Loucy (cell line): ENCODE measurements around the gene MAK.
"Not testable (repeated sequence)": the region's sequence is repeated elsewhere in the genome, so short reads cannot be mapped to it uniquely, and the experiment has no call there.

Experiments used
- H2AFZ ChIP-seq: fragments of 200-600 bp; sonication (generic); 2 replicates; pipeline ENCODE4 v1.6.0; 2016; ENCODE audit warnings: antibody characterized with exemption, mild to moderate bottlenecking, low read length, moderate library complexity
- H3F3A ChIP-seq: fragments of 200-600 bp; 2 replicates; pipeline ENCODE4 v1.6.0; 2016; ENCODE audit warnings: antibody characterized with exemption, low read depth, mild to moderate bottlenecking
- H3K27me3 ChIP-seq: fragments of 200-600 bp; sonication (generic); 2 replicates; pipeline ENCODE4 v1.6.1; 2014; ENCODE audit warnings: low read length, mild to moderate bottlenecking; ENCODE audit not compliant: insufficient read depth, poor library complexity, severe bottlenecking
- H3K36me3 ChIP-seq: fragments of 200-600 bp; sonication (generic); 2 replicates; pipeline ENCODE4 v1.6.1; 2016; ENCODE audit warnings: low read length; ENCODE audit not compliant: insufficient read depth
- H3K4me1 ChIP-seq: fragments of 200-600 bp; sonication (generic); 2 replicates; pipeline ENCODE4 v1.5.1; 2014; ENCODE audit warnings: low read length, mild to moderate bottlenecking; ENCODE audit not compliant: insufficient read depth, poor library complexity, severe bottlenecking
- H3K4me2 ChIP-seq: fragments of 200-600 bp; sonication (generic); 2 replicates; pipeline ENCODE4 v1.6.0; 2014; ENCODE audit warnings: antibody characterized with exemption, low read length, low read depth, mild to moderate bottlenecking; ENCODE audit not compliant: poor library complexity, severe bottlenecking
- H3K4me3 ChIP-seq: fragments of 200-600 bp; sonication (generic); 2 replicates; pipeline ENCODE4 v1.5.1; 2014; ENCODE audit warnings: low read length, mild to moderate bottlenecking, mixed read lengths; ENCODE audit not compliant: poor library complexity, severe bottlenecking
- H3K79me2 ChIP-seq: fragments of 200-600 bp; sonication (generic); 2 replicates; pipeline ENCODE4 v1.6.1; 2014; ENCODE audit warnings: low read length; ENCODE audit not compliant: insufficient read depth
- H3K9ac ChIP-seq: fragments of 200-600 bp; sonication (generic); 2 replicates; pipeline ENCODE4 v1.6.0; 2014; ENCODE audit warnings: mild to moderate bottlenecking, low read depth, low read length, moderate library complexity; ENCODE audit not compliant: poor library complexity, severe bottlenecking
- H3K9me2 ChIP-seq: fragments of 200-600 bp; sonication (generic); replicated peaks from 2 replicates; pipeline ENCODE4 v1.6.1; 2016; ENCODE audit warnings: low read depth, low read length, mixed read lengths
- H3K9me3 ChIP-seq: fragments of 200-600 bp; sonication (generic); 2 replicates; pipeline ENCODE4 v1.6.1; 2014; ENCODE audit warnings: mild to moderate bottlenecking, antibody characterized with exemption, low read length, low read depth; ENCODE audit not compliant: insufficient read depth
- H4K20me1 ChIP-seq: fragments of 200-600 bp; sonication (generic); 2 replicates; pipeline ENCODE4 v1.6.0; 2014; ENCODE audit warnings: antibody characterized with exemption, low read length, mild to moderate bottlenecking; ENCODE audit not compliant: insufficient read depth, poor library complexity, severe bottlenecking
- CTCF ChIP-seq: fragments of 200-600 bp; sonication (generic); conservative IDR thresholded peaks from 2 replicates; pipeline ENCODE4 v1.5.1; 2014; ENCODE audit warnings: mild to moderate bottlenecking, antibody characterized with exemption, low read length
- EZH2phosphoT487 ChIP-seq: fragments of 200-600 bp; IDR thresholded peaks from 2 replicates; pipeline ENCODE4 v1.6.1; 2018; ENCODE audit warnings: antibody characterized with exemption, mild to moderate bottlenecking, moderate library complexity, borderline replicate concordance

Gene MAK

DNA sequence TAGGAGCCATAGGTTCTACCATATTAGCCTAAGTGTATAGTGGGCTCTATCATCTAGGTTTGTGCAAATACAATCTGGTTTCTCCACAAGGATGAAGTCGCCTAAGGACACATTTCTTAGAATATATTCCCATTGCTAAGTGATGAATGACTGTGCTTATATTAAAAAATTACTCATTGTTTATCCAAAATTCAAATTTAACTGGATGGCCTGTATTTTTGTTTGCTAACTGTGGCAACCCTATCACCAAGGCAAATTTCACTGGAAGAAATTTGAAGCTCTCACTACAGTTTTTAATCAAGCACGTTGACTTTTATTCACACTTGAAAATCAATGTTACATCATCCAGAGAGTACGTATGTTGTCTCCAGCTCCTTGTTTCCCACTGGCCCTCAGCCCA, 29.6 kb upstream of the MAK start:
- Histone ChIP-seq H3K79me2 (no peaks in the 10 kb centered on the region), H3K9me3 (no peaks in the 10 kb centered on the region), H3K4me2 (no peak overlapping the region), H2AFZ (no peak overlapping the region), H3K9me2 (no peaks in the 10 kb centered on the region), H3K27me3 (no peaks in the 10 kb centered on the region), H3K4me1 (no peaks in the 10 kb centered on the region), H3K36me3 (no peaks in the 10 kb centered on the region), H4K20me1 (no peaks in the 10 kb centered on the region), H3F3A (no peaks in the 10 kb centered on the region), H3K4me3 (no peak overlapping the region), H3K9ac (no peak overlapping the region)
- TF ChIP-seq EZH2phosphoT487 (no peak), CTCF (no peak)

DNA sequence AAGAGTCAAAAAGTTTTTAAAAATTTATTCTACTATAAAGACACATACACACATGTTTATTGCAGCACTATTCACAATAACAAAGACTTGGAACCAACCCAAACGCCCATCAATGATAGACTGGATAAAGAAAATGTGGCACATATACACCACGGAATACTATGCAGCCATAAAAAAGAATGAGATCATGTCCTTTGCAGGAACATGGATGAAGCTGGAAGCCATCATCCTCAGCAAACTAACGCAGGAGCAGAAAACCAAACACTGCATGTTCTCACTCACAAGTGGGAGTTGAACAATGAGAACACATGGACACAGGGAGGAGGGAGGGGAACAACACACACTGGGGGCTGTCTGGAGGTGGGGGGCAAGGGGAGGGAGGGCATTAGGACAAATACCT, 28.4 kb upstream of the MAK start:
- not testable (repeated sequence) for H3K9me3 ChIP-seq, H3F3A ChIP-seq, H3K27me3 ChIP-seq, H3K4me2 ChIP-seq, H4K20me1 ChIP-seq, H3K4me3 ChIP-seq, H3K4me1 ChIP-seq, H3K9ac ChIP-seq, H2AFZ ChIP-seq, H3K36me3 ChIP-seq, H3K79me2 ChIP-seq, H3K9me2 ChIP-seq

- H3K27me3 ChIP-seq, H3K36me3 ChIP-seq, H2AFZ ChIP-seq, H3K4me2 ChIP-seq, H3K4me1 ChIP-seq, H3K9me2 ChIP-seq, H3K9ac ChIP-seq, H3K79me2 ChIP-seq, H3K4me3 ChIP-seq, H3F3A ChIP-seq, H4K20me1 ChIP-seq, H3K9me3 ChIP-seq: not testable (repeated sequence)
These were observed 24.7 kb upstream of the MAK start for GRCh38 chr6:10863031-10863430.

GRCh38 chr6:10862361-10862760, 24.0 kb upstream of the MAK start:
- no peak overlapping the region for H2AFZ ChIP-seq
- no peaks in the 10 kb centered on the region for H3K36me3 ChIP-seq
- H3K9me2 ChIP-seq: no peaks in the 10 kb centered on the region
- no peak overlapping the region for H3K4me3 ChIP-seq
- no peaks in the 10 kb centered on the region for H3K27me3 ChIP-seq
- no peaks in the 10 kb centered on the region for H3K79me2 ChIP-seq
- no peak overlapping the region for H3K4me2 ChIP-seq
- H3K9me3 ChIP-seq: no peaks in the 10 kb centered on the region
- H3K4me1 ChIP-seq: no peaks in the 10 kb centered on the region
- H3F3A ChIP-seq: no peaks in the 10 kb centered on the region
- H3K9ac ChIP-seq: no peak overlapping the region
- TF ChIP-seq CTCF (no peak), EZH2phosphoT487 (no peak)
- no peaks in the 10 kb centered on the region for H4K20me1 ChIP-seq
